Urinary bladder (tissue), 4 donors: Measurements from ENCODE around the gene CPSF3. TPM values are rescaled to one million over a fixed set of nuclear protein-coding genes. Genes with fewer than 3 reads are reported as not detected.
A peak's percentile ranks its signal among the peaks of the same experiment; 100 is the strongest.

ENCODE experiments used
- DNase-seq: peaks from one replicate; pipeline ENCODE4 v3.0.0-alpha.2; 2015; ENCODE audit errors: extremely low spot score
- H3K27ac ChIP-seq: one replicate; pipeline ENCODE4 v1.5.1; 2013; ENCODE audit warnings: low read depth, mild to moderate bottlenecking, moderate library complexity
- H3K36me3 ChIP-seq: one replicate; pipeline ENCODE4 v1.6.1; 2013; ENCODE audit warnings: mild to moderate bottlenecking, moderate library complexity; ENCODE audit not compliant: insufficient read depth
- H3K4me1 ChIP-seq: one replicate; pipeline ENCODE4 v1.6.1; 2013; ENCODE audit warnings: mild to moderate bottlenecking, moderate library complexity; ENCODE audit not compliant: insufficient read depth
- H3K4me3 ChIP-seq: one replicate; pipeline ENCODE4 v1.5.1; 2013; ENCODE audit warnings: low read depth, low read length
- WGBS: extraction: QIAGEN DNeasy Blood & Tissue Kit; methylation state at CpG from one replicate; pipeline ENCODE4 v1.1.7; 2013; 5-methylcytosine and 5-hydroxymethylcytosine counted together
- polyA plus RNA-seq: library from polyadenylated mRNA; stranded (reverse); fragments of 200-250 nt; gene quantifications from one replicate; pipeline ENCODE4 v1.2.3, GENCODE V29; 2013
- total RNA-seq: library from RNA; depleted of rRNA; stranded (reverse); fragments of >200 nt; gene quantifications from one replicate; pipeline ENCODE4 v1.2.3, GENCODE V29; 2014
- donor health status: healthy with polysubstance abuse.
- donor health status: healthy.

The CPSF3 gene
- 45.2 TPM for total RNA-seq
- 16.6 TPM for polyA plus RNA-seq

DNA sequence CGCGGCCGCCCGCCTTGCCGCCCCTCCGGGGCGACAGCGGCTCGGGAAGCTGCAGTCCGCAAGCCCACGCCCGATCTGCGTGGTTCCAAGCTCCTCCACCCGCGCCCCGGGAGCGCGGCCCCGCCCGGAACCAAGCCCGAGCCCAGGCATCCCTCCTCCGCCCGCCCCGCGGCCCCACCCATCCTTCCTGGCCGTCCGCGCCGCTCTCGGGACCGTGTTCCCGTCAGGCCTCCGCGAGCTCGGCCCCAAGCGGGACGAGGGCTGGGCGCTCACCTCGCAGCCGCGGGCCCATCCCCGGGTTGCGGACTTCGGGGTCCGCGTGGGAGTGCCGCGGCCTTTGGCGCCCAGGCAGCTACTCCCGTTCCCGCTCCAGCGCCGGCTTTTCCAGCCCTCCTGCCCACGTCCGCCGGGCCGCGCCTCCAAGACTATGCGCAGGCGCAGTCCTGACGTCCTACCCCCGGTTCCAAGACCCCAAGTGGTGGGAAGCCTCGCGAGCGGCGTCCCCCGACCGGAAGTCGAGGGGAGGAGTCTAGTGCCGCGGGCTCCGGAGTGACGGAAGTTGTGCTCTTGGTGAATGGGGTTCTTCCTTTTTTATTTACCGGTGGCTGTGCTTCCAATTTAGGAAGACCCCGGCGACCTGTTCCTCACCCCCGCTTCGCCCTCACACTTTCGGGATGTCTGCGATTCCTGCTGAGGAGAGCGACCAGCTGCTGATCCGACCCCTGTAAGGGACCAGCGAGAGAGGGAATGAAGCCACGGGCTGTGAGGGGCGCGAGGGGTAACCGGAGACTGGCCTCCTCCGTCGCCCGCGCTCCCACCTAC lies at the start of gene CPSF3, which contains the start of gene ITGB1BP1:
Gene CPSF3 (plus strand): TSS at position 555 of the 822 bp plus-strand sequence. CDS start 120 bp downstream, at position 675.
Gene ITGB1BP1 (minus strand): TSS at position 429 of the 822 bp plus-strand sequence. CDS start 4,831 bp downstream, outside the sequence.
- H3K4me1 ChIP-seq: no peaks in the 10 kb centered on the region
- WGBS: under 1% methylated on average over 89 of the region's 91 CpGs
- H3K36me3 ChIP-seq: no peaks in the 10 kb centered on the region
- H3K4me3 ChIP-seq: peak within 1 kb of the TSS; percentile 83
- DNase-seq: peak; percentile 96
- H3K27ac ChIP-seq: peak within 1 kb of the TSS; percentile 87

DNA sequence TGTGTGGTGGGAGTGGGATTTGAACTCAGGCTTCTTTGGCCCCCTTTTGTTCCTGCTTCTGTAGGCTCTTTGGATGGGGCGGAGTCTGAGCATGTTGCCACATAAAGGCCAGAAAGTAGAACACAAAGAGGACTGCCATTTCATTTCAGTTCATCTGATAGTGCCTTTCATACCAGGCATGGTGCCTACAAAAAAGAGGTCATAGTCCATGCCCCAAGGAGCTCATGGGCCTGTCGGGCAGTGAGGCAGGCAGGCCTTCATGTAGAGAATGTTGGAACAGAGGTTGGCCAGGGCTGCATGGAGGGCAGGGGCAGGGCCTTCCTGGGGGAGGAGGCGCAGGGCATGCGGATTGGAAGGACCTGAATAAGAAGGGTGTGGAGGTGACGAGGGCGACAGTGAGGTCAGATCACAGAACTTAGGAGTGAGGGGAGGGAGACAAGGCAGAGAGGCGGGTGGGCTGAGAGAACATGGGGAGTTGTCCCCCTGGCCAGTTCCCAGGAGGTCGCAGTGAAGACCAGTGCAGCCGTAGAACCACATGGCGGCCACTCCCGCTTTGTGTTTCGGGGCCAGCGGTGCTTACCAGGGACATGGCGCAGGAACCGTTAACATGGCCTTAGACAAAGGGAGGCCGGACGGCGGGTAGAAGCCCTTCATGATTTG lies 49.3 kb upstream of the CPSF3 start:
- DNase-seq: no peak
- no peak overlapping the region for H3K4me3 ChIP-seq
- no peaks in the 10 kb centered on the region for H3K4me1 ChIP-seq
- WGBS: 97% methylated on average over 18 of the region's 18 CpGs
- no peaks in the 10 kb centered on the region for H3K36me3 ChIP-seq
- H3K27ac ChIP-seq: no peak overlapping the region

DNA sequence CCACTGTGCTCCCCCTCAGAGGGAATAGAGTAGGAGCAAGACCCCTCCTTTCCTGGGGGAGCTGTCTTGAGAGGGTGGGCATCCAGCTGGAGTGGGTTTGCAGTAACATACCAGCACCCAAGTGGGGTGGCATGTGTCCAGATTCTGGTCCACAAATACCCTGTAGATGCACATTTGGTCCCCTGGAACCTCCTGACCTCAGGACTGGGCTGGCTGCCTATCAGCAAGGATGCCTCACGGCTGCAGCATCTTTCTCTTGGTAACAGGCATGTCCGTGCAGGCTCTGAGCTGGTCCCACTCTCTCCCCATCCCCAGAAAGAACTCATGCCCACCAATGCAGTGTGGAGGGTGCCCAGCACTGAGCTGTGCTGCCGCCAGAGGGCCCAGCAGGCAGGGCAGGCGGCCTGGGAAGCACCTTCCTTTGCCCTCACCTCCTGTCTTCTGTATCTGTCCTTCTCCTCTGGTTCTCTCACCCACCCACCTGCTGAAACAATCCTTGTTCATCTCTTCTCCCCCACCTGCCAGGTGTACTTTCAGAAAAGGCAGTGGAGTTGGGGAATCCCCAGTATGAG lies 47.5 kb upstream of the CPSF3 start:
- Histone ChIP-seq H3K36me3 (no peaks in the 10 kb centered on the region), H3K27ac (no peak overlapping the region), H3K4me1 (no peaks in the 10 kb centered on the region), H3K4me3 (no peak overlapping the region)
- 80% methylated on average over 4 of the region's 4 CpGs for WGBS
- no peak for DNase-seq

DNA sequence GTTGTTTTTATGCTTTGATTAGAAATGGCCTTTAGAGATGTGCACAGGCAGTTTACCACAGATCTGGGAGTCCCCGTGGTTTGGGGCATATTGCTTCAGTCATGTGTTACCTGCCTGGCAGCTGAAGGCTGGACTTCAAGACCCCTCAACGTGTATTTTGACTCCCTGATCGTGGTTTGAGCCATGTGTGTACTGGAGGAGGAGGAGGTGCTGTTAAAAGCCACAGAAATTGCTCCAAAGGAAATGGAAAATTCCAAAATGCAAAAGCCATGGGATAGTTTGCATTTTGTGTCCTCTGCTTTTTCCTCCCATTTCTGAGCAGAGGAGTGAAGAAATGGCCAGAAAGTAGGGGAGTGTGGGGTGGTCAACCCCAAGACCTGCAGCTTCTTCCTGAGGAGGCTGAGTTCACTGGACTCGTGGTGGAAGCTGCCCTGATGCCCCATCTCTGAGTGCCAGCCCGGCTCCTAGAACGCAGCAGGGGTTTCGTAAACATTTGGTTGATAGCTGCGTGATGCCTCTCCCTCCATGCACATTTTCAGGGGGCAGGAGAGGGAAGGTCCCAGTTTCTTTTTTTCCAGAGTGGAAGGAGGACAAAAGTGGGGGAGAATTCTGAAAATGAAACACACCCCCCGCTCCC lies 45.9 kb upstream of the CPSF3 start:
- H3K4me1 ChIP-seq: no peaks in the 10 kb centered on the region
- H3K27ac ChIP-seq: no peak overlapping the region
- H3K4me3 ChIP-seq: no peak overlapping the region
- 81% methylated on average over 9 of the region's 9 CpGs for WGBS
- DNase-seq: no peak
- no peaks in the 10 kb centered on the region for H3K36me3 ChIP-seq

DNA sequence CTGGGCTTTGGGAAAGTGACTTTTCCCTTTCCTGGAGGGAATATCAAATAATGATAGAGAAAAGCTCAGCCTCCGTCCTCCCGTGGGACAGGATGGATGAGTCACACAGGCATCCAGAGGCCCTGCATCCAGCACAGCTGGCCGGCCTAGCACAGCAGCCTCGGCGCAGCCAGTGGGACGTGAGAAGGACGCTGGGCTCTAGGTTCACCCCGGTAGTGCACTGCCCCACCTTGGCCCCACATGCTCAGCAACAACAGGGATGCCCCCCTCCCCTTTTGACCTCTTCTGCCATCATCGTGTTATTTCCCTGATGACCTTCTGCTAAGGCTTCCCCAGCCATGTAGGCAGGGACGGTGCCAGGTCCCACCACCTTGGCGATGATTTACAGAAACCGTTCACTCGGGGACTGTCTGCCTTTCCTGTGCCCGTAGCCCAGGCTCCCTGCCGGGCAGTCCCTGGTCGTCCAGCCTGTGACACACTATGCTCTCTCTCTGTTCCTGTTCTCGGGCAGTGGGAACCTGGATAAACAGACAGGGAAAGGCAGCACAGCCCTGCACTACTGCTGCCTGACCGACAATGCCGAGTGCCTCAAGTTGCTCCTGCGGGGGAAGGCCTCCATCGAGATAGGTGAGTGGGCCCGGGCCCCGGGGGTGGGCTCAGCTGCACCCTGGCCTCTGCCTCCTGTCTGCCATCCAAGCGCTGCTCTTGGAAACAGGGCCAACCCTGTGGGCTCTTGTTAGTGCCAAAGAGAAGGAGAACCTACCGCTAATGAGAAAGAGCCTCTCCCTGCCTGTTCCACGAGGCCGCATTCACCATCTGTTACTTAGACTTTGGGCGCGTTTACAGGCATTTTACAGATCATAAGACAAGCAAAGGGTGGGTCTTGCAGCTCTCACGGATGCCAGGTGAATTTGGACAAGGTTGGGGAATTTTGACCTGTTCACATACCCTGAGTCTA lies 44.7 kb upstream of the CPSF3 start:
- H3K4me3 ChIP-seq: no peak overlapping the region
- WGBS: 73% methylated on average over 30 of the region's 30 CpGs
- H3K27ac ChIP-seq: peak overlapping the region; percentile 15
- H3K4me1 ChIP-seq: no peaks in the 10 kb centered on the region
- no peaks in the 10 kb centered on the region for H3K36me3 ChIP-seq
- no peak for DNase-seq

DNA sequence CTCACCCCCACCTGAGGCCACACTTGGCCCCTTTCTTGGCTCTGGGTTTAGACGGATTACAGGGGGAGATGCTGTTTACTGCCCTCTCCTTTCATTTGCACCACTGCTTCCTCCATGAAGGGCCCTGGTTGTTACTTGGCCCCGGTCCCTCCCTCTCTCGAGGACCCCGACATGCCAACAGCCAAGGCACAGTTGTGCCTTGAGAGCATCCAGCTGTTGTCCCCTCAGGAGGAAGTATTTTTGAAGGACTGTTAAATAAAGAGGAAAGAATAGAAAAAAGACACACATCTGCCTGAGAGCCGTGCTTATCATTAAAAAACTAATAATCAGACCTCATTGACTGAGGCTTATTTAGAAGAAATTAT lies 44.1 kb upstream of the CPSF3 start:
- Histone ChIP-seq H3K27ac (no peak overlapping the region), H3K36me3 (no peaks in the 10 kb centered on the region), H3K4me1 (no peaks in the 10 kb centered on the region), H3K4me3 (no peak overlapping the region)
- no peak for DNase-seq
- WGBS: 93% methylated on average over 5 of the region's 5 CpGs

DNA sequence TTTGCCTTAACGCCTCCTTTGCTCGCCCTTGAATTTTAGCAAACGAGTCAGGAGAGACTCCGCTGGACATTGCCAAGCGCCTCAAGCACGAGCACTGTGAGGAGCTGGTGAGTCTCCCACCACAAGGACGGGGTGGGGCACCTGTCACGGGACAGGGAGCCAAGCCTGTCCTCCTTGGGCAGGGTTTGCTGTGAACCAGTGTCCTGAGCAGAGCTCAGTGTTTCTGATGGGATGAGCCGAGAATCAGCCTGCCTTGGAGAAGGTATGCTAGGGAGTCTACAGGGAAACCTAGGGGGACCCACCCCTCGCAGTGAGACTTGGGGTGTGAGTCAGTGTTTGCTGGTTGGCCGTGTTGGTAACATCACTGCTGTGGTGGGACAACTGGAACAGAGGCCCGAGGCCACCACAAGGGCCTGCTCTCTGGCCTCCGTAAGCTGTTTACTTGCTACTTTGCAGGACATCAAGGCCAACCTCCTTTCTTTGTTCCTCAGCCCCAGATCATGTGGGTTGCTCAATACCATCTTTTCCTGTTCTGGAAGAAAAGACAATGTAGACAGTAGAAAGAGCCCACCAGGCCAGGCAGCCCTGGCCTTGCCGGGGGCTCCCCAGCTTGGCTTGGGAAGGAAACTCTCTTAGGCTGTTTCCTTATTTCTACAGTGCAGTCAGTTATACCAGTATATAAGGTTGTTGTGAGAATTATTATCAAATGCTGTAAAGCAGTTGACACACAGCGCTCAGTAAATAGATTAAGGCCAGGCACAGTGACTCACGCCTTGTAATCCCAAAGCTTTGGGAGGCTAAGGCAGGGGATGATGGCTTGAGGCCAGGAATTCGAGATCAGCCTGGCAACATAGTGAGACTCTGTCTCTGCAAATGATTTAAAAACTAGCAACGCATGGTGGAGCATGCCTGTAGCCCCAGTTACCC lies 42.5 kb upstream of the CPSF3 start:
- 62% methylated on average over 18 of the region's 18 CpGs for WGBS
- no peaks in the 10 kb centered on the region for H3K4me1 ChIP-seq
- peak overlapping the region; percentile 72 for H3K27ac ChIP-seq
- DNase-seq: no peak
- no peak overlapping the region for H3K4me3 ChIP-seq
- no peaks in the 10 kb centered on the region for H3K36me3 ChIP-seq

DNA sequence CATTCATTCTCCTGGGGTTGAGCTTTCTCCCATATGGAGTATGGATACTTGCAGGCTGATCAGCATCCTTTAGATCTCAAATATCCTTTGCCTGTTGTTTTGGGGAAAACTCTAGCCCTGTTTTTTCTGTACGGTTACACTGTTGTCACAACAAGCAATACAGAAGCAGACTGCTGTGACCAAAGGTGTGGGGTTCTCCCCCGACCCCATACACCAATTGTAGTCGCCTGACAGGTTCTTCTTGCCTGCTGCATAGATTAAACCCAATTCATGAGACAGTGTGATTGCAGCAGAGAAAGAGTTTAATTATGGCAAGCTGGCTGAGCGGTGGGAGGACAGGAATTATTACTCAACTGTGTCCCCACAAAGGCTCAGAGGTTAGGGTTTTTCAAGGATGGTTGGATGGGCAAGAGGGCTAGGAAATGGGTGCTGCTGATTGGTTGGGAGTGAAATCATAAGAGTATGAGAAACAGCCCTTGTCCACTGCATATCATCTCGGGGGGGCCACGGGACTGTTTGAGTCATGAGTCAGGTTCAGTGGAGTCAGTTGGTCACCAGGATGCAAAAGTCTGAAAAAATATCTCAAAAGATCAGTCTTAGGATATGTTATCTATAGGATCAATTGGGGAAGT lies 40.7 kb upstream of the CPSF3 start:
- WGBS: 95% methylated on average over 6 of the region's 6 CpGs
- no peak overlapping the region for H3K27ac ChIP-seq
- DNase-seq: no peak

DNA sequence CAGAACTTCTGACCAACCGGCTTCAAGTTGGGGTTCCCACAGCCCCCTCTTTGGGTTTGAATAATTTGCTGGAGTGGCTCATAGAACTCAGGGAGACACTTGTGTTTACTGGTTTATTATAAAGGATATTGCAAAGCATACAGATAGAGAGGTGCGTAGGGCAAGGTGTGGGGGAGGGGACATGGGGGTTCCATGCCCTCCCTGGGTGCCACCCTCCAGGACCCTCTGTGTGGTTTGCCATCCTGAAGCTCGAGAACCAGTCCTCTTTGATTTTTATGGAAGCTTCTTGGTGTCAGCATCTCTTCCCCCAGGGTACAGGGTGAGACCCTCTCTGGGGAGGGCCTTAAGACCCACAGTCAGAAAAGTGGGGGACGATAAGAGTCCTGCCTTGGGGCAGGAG lies 38.9 kb upstream of the CPSF3 start:
- 90% methylated on average over 4 of the region's 4 CpGs for WGBS
- no peak overlapping the region for H3K4me3 ChIP-seq
- no peak overlapping the region for H3K27ac ChIP-seq
- no peak for DNase-seq
- peaks cover 2% of the 10 kb centered on the region for H3K36me3 ChIP-seq
- no peaks in the 10 kb centered on the region for H3K4me1 ChIP-seq

More for the DNA sequence above, 40.7 kb upstream of the CPSF3 start:
- no peaks in the 10 kb centered on the region for H3K36me3 ChIP-seq
- no peak overlapping the region for H3K4me3 ChIP-seq
- H3K4me1 ChIP-seq: no peaks in the 10 kb centered on the region

DNA sequence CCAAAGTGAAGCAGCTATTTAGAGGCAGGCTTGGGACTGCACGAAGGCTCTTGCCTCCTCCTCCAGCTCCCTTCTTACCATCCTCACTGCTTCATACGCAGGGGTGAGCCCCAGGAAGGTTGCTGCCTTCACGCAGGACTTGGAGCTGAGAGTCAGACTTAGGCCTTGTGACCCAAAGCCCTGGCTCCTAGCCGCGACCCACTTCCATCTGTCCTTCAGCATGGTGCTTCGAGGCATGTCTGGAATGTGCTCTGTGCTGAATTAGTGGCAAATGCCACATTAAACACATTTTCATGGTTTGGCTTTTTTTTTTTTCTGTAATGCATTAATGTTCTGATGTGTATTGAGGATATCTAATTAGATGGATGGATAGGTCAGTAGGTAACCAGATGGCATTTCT lies 37.6 kb upstream of the CPSF3 start:
- Histone ChIP-seq H3K4me1 (no peaks in the 10 kb centered on the region), H3K36me3 (peaks cover 2% of the 10 kb centered on the region), H3K4me3 (no peak overlapping the region), H3K27ac (no peak overlapping the region)
- no peak for DNase-seq
- WGBS: 93% methylated on average over 6 of the region's 6 CpGs

DNA sequence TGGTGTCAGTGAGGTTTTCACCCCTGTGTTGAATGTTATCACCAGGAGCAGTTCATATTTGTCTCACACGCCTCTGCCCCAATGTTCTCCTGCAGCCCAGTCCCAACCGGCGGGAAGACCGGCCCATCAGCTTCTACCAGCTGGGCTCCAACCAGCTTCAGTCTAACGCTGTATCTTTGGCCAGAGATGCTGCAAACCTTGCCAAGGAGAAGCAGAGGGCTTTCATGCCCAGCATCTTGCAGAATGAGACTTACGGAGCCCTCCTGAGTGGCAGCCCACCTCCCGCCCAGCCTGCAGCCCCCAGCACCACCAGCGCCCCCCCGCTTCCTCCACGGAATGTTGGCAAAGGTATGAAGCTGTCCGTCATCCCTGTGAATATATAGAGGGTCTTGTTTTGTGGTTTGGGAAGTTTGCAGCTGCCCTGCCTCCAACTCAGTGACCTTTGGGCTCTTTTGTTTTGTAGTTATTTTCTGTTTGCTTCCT lies 35.2 kb upstream of the CPSF3 start:
- peaks cover 2% of the 10 kb centered on the region for H3K36me3 ChIP-seq
- WGBS: 91% methylated on average over 11 of the region's 11 CpGs

More for the DNA sequence above, 35.2 kb upstream of the CPSF3 start:
- Histone ChIP-seq H3K4me1 (no peaks in the 10 kb centered on the region), H3K27ac (no peak overlapping the region), H3K4me3 (no peak overlapping the region)
- no peak for DNase-seq
